ENCODE results near the gene LRRC28.

DNA sequence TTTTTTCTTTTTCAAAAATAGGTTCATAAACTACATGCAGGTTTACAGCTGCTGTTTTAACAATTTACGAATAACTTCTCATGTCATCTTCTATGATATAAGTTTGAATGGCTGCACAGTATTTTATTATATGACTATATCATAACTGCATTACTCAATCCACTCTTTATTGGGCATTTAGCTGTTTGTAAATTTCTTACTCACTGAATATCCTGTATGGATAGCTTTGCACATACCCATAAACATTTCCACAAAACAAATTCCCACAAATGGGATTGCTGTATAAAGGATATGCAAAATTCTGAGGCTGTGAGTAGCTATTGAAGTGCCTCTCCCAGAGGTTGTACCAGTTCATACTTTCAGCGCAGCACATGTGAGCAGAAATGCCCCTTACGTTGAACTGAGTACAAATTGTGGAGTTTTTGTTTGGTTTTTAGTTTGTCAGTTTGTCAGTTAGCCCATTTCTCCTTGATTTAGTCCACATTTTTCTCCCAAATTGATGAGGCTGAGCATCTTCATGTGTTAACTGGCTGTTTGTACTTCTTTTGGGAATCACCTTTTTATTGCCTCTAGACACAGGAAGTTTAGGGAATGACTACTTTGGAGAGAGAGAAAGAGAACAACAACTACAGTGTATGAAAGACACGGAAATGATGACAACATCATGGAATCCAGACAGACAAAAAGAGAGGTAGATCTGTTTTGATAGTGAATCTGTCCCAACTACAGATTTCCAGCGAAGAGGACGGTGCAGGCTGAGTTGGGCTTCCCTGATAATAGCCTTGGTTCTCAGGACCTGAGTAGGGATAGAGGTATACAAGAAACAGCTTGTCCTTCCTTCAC, 26.7 kb upstream of the LRRC28 start:
- no peak for TF ChIP-seq POLR2AphosphoS5 (IDR thresholded peaks at IDR 0.05; ENCODE audit: low read depth, low read length)
- TF ChIP-seq, protein P1, sequence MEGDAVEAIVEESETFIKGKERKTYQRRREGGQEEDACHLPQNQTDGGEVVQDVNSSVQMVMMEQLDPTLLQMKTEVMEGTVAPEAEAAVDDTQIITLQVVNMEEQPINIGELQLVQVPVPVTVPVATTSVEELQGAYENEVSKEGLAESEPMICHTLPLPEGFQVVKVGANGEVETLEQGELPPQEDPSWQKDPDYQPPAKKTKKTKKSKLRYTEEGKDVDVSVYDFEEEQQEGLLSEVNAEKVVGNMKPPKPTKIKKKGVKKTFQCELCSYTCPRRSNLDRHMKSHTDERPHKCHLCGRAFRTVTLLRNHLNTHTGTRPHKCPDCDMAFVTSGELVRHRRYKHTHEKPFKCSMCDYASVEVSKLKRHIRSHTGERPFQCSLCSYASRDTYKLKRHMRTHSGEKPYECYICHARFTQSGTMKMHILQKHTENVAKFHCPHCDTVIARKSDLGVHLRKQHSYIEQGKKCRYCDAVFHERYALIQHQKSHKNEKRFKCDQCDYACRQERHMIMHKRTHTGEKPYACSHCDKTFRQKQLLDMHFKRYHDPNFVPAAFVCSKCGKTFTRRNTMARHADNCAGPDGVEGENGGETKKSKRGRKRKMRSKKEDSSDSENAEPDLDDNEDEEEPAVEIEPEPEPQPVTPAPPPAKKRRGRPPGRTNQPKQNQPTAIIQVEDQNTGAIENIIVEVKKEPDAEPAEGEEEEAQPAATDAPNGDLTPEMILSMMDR (IDR thresholded peaks at IDR 0.05): no peak
- TF ChIP-seq, protein P2, sequence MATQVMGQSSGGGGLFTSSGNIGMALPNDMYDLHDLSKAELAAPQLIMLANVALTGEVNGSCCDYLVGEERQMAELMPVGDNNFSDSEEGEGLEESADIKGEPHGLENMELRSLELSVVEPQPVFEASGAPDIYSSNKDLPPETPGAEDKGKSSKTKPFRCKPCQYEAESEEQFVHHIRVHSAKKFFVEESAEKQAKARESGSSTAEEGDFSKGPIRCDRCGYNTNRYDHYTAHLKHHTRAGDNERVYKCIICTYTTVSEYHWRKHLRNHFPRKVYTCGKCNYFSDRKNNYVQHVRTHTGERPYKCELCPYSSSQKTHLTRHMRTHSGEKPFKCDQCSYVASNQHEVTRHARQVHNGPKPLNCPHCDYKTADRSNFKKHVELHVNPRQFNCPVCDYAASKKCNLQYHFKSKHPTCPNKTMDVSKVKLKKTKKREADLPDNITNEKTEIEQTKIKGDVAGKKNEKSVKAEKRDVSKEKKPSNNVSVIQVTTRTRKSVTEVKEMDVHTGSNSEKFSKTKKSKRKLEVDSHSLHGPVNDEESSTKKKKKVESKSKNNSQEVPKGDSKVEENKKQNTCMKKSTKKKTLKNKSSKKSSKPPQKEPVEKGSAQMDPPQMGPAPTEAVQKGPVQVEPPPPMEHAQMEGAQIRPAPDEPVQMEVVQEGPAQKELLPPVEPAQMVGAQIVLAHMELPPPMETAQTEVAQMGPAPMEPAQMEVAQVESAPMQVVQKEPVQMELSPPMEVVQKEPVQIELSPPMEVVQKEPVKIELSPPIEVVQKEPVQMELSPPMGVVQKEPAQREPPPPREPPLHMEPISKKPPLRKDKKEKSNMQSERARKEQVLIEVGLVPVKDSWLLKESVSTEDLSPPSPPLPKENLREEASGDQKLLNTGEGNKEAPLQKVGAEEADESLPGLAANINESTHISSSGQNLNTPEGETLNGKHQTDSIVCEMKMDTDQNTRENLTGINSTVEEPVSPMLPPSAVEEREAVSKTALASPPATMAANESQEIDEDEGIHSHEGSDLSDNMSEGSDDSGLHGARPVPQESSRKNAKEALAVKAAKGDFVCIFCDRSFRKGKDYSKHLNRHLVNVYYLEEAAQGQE (IDR thresholded peaks at IDR 0.05; ENCODE audit: insufficient read depth in 1 of 2, low read depth in 2 of 2, low read length in 1 of 2): no peak
- TF ChIP-seq SIN3A (IDR thresholded peaks at IDR 0.05; ENCODE audit: borderline replicate concordance, insufficient read depth, low read depth, low read length): no peak
- no peak for TF ChIP-seq TCF7L2 (IDR thresholded peaks at IDR 0.05; ENCODE audit: low read depth, low read length)
